VCaP (cell line): ENCODE results near the gene TRIM66.

ENCODE experiments used
- H3K27ac ChIP-seq: fragments of 450-650 bp; 2 replicates; pipeline ENCODE4 v1.5.1; 2017
- TF ChIP-seq, protein P1 (sequence below): fragments of 450-650 bp; conservative IDR thresholded peaks from 2 replicates; pipeline ENCODE4 v1.5.1; 2017; ENCODE audit warnings: mild to moderate bottlenecking, moderate library complexity

Gene TRIM66

DNA sequence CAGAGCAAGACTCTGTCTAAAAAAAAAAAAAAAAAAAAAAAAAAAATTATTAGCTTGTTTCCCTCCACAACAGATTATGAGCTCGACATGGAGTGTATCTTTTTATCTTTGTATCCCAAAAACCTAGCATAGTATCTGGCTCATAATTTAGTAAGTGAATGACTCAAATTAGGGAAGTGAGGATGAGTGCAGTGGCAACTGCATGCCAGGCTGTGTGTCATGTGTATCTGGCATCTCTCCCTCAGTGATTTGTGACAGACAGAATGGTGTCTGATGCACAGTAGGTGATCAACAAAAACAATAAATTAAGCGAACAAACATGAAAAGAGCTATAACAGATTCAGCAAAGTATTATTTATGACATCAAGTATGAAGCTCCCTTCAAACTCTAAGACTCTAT, 95.7 kb downstream of the TRIM66 start:
- TF ChIP-seq, protein P1, sequence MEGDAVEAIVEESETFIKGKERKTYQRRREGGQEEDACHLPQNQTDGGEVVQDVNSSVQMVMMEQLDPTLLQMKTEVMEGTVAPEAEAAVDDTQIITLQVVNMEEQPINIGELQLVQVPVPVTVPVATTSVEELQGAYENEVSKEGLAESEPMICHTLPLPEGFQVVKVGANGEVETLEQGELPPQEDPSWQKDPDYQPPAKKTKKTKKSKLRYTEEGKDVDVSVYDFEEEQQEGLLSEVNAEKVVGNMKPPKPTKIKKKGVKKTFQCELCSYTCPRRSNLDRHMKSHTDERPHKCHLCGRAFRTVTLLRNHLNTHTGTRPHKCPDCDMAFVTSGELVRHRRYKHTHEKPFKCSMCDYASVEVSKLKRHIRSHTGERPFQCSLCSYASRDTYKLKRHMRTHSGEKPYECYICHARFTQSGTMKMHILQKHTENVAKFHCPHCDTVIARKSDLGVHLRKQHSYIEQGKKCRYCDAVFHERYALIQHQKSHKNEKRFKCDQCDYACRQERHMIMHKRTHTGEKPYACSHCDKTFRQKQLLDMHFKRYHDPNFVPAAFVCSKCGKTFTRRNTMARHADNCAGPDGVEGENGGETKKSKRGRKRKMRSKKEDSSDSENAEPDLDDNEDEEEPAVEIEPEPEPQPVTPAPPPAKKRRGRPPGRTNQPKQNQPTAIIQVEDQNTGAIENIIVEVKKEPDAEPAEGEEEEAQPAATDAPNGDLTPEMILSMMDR: no peak
- H3K27ac ChIP-seq: no peak overlapping the region

DNA sequence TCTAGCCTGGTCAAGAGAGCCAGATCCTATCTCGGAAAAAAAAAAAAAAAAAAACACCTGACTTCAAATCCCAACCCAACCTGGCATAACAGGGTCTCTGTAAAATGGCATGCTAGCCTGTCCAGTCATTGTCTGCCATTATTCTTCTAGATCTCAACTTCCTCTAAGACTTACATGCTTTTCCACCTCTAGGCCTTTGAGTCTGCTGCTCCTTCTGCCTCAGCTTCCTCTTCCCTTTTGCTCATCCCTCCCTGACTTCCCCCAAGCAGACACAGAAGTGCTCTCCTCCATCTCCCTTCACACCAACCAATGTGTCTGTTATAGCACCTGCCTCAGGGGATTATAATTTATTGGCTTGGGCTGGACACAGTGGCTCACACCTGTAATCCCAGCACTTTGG, 96.3 kb downstream of the TRIM66 start:
- H3K27ac ChIP-seq: no peak overlapping the region
- TF ChIP-seq, protein P1: no peak

DNA sequence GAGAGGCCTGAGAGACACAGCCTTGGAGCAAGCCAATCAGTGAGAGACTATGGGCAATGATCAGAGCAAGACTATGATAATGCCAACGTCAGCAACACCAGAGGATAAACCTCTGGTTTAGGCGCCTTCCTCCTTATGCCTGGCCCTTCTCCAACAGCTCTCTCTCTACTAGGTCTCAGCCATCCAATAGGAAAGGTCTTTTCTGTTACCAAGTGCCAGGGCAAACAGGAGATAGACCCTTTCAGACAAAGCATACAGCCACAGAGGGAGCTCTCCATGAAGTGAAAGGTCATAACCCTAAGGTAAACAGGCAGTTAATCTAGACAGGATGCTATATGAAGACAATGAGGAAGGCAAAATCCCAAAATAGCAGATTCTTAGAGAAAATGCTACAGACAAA, 98.0 kb downstream of the TRIM66 start:
- TF ChIP-seq, protein P1: no peak
- no peak overlapping the region for H3K27ac ChIP-seq

DNA sequence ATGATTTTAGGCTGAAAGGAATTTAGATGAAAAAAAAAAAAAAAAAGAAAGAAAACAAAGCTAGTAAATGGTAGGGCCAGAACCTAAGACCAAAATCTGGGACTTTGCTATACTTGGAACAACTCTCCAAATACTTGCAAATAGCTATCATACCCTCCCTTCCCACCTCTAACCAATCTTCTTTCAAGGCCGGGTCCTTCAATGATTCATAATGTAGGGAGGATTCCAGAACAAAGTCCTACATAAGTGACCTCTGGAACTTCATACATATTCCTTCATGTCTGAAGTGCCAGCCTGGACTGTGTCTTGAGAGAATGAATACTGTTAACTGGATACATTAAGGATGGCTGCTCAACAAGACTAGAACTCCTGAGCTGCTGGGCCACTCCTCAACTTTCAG, 98.4 kb downstream of the TRIM66 start:
- TF ChIP-seq, protein P1: no peak
- no peak overlapping the region for H3K27ac ChIP-seq

DNA sequence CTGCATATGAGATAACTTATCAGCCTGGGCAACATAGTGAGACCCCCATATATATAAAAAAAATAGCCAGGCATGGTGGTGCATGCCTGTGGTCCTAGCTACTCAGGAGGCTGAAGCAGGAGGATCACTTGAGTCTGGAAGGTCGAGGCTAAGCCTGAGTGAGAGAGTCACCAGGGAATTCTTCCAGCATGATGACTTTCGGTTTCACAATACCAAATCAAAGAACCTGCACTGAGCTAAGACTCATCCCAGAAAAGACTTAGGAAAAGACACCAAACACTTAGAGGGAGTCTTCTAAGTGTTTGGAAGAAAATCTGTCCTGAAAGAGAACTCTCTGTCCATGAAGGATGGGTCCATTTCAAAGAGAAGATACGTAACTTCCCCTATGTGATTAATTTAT, 101.2 kb downstream of the TRIM66 start:
- TF ChIP-seq, protein P1: no peak
- no peak overlapping the region for H3K27ac ChIP-seq

DNA sequence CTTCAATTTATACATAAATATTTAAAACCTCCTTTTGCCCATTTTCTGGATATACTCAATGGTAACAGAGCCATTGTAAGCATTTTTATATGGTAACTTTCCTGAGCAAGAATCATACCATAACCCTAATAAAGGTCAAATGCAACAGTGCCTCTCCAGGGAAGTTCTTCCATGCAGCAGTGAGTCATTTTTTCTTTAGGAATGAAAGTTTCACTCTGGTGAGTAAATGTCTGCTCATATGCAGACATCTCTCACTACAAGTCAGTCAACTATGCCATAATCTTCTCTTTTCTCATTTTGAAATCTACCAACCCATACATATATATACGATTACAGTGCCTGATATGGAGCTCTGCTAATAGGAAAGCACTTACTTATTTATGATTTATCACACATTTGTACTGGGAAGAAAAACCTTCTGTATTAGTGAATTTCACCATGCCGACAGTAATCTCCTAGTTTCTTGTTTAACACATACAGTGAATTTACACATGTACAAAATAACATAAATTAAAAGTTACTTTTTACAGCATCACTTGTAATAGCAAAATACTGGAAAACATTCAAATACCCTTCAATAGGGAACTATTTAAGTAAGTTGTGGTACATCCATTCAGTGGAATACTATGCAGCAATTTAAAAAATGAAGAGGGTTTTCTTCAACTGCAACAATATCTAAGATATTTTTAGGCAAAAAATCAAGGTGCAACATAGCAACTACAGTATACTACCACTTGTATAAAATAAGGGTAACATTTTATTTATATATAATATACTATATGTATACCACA, 104.5 kb downstream of the TRIM66 start:
- no peak overlapping the region for H3K27ac ChIP-seq
- TF ChIP-seq, protein P1: no peak

DNA sequence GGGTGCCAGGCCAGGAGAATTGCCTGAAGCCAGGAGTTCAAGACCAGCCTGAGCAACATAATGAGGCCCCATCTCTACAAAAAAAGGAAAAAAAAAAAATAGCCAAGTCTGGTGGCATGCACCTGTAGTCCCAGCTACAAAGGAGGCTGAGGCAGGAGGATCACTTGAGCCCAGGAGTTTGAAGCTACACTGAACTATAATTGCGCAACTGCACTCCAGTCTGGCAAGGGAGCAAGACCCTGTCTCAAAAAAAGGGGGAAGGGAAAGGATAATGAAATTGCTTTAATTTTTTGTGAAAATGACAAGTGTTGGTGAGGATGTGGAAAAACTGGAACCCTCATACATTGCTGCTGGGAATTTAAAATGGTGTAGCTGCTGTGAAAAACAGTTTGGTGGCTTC, 107.7 kb downstream of the TRIM66 start:
- TF ChIP-seq, protein P1: no peak

More for the DNA sequence above, 107.7 kb downstream of the TRIM66 start:
- no peak overlapping the region for H3K27ac ChIP-seq
